GM19324 (cell line): ENCODE measurements around the gene SYNCRIP.
"Not testable (repeated sequence)": the region's sequence is repeated elsewhere in the genome, so short reads cannot be mapped to it uniquely, and the experiment has no call there.

Experiments
- ATAC-seq: cut with Tn5 transposase; IDR thresholded peaks from one replicate; pipeline ENCODE4 v1.9.1; 2021; ENCODE audit warnings: mild to moderate bottlenecking, moderate library complexity; ENCODE audit not compliant: unreplicated experiment, low FRiP score

The SYNCRIP gene

DNA sequence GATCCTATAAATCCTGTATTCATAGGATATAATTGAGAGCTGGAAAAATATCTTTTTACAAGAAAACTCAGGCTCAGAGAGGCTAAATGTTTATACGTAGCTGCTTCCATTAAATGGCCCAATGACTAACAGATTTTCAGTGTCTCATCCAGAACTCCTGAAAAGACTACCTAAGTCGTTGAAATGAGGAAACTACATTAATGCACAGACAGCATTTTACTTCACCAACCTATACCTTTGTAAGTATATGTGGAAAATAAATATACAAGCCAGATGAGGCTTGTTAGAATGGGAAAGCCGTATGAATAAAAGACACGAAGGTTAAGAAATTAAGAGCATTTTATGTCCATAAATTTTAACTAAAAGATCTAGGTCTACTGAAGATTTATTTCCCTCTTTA, 40.6 kb downstream of the SYNCRIP start:
- ATAC-seq, result no peak

DNA sequence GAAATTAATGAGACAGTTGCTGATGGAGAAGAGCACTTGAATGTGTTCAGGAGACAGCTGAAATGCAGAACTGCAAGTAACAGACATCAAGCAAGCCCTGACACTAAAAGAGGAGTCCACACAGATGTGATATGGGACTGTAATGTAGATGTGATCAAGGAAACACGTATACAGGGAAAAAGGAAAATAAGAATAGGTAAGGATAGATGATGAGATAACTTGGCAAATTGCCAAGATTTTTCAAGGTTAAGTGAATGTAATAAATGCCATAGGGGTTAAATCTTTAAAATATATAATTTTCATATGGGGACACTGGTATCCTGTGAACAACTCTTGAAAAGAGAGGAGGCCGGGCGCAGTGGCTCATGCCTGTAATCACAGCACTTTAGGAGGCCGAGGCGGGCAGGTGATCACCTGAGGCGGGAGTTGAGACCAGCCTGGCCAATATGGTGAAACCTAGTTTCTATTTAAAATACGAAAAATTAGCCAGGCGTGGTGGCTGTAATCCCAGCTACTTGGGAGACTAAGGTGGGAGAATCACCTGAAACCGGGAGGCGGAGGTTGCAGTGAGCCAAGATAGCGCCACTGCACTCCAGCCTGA, 41.9 kb downstream of the SYNCRIP start:
- ATAC-seq, result no peak

DNA sequence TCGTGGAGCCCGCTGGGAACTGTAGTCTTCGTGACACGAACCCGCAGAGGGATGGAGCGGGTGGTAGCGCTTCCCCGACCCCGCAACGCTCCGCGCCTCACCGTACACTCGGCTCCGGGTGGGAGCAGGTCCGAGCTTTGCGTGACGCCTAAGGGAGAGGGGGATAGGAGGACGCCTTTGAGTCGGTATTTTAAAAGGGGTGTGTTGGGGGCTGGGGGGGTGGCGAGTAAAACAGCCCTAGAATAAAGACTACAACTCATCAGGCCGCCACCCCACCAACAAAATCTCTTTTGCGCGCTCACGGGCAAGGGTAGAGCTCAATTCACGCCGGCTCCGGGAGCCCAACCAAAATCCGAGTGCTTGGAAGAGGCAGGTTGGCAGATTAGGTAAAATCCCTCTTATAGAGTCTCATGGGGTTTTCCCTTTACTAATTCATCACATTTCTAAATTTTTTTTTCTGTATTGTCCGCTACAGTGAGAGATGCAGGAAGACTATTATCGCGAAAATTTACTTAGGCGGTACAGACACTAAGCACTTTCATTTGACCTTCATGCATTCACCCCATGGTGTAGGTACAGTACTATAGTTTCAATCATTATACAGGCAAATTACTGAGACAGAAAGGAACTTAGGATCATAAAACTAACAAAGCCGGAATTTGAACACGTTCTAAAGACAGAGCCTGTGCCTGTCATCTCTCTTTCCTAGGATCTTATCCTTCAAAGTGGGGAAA, 48.3 kb downstream of the SYNCRIP start:
- peak; percentile 9 for ATAC-seq

DNA sequence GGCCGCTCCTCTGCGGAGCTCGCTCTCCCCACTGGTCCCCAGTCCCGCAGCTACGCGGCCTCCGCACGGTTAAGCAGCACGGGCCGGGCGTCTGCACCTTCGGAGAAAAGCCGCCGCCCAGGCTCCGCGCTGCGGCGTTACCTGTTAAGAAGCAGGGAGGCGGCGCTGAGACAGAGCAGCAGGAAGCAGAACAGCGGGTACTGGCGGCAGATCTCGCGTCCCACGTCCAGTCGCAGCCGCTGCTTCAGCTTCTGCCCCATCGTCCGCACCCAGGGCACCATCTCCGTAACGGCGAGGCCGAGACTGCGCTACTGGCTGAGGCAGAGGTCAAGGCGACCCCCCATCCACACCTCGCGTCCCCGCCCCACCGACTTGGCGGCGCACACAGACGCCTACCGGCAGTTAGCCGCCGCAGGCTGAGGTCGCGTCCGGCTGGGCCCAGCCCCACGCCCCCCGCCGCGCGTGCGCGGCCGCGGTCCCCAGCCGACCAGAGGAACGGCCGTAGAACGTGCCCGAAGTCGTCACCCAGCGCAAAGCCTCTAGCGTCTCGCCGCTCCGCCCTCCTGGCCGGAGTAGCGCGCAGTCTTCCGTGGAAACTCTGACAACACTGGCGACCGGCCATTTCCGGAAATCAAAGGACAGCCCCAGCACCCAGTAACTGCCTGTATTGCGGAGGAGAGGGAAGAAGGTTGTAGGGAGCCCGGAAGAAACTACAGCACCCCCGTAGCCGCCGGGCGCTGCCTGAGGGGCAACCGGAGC, 49.1 kb downstream of the SYNCRIP start, which contains the start of gene SNX14:
Gene SNX14, minus strand, starts transcription at position 421 of the 759 bp plus-strand sequence. Its CDS starts 140 bp downstream, at position 281.
- ATAC-seq, result peak; percentile 94

DNA sequence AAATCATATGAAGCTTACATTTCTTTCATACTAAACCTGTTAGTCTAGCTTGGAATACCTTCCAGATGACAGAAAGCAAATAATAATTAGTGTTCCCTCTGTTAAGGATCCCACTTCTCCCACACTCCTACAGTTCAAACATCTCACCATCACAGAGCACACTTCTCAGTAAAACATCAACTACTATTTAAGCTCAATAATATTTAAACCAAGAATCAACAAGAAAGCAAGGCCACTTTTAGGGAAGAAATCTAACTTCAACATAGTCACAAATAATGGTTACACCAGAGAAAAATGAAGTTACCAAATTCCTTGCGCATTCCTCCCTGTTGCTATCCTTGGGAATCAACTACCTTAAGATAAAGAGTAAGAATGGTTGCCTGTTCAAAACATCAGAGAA, 50.7 kb downstream of the SYNCRIP start:
- no peak for ATAC-seq

DNA sequence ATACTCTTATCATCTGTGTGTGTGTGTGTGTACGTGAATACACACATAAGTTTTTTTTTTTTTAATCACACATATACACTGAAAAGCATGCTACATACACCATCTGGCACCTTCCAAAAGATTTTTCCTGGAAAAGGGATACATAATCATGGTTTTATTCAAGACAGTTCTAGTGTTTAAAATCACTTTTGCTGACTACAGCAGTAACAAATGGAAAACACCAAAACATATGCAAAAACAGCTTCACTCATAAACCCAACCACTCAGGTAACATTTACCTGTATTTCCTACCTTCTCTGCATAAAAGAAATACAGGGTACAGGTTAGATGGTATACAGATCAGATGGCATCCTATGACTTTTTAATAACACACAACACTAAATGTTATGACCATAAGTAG, 51.5 kb downstream of the SYNCRIP start:
- ATAC-seq, result no peak

DNA sequence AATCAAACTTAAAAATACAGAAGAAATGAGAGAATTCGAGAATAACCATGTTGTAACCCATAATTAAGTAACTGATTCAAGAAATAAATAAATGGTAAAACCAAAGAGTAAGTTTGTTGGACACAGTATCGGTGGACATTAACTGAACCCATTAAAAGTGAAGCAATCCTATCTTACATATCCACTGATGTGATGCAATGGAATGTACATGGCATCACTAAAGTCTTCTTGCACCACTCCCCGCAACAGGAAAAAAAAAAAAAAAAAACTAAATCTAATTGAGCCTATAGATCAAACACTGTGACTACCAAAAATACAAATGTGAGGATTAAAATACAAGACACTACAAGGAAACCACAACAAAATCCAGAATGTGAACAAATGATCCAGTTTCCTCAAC, 56.9 kb downstream of the SYNCRIP start:
- ATAC-seq, result no peak

DNA sequence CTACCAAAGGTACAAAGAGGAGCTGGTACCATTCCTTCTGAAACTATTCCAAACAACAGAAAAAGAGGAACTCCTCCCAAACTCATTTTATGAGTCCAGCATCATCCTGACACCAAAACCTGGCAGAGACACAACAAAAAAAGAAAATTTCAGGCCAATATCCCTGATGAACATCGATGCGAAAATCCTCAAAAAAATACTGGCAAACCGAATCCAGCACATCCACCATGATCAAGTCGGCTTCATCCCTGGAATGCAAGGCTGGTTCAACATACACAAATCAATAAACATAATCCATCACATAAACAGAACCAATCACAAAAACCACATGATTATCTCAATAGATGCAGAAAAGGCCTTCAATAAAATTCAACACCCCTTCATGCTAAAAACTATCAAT, 59.9 kb downstream of the SYNCRIP start:
- ATAC-seq, result not testable (repeated sequence)

DNA sequence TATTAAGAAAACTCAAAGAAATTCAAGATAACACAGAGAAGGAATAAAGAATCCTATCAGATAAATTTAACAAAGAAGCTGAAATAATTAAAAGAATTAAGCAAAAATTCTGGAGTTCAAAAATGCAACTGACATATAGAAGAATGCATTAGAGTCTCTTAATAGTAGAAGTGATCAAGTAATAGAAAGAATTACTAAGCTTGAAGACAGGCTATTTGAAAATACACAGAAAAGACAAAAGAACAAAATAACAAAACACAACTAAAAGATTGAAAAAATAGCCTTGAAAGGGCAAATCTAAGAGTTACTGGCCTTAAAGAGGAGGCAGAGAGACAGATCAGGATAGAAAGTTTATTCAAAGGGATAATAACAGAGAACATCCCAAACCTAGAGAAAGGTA, 61.1 kb downstream of the SYNCRIP start:
- no peak for ATAC-seq

DNA sequence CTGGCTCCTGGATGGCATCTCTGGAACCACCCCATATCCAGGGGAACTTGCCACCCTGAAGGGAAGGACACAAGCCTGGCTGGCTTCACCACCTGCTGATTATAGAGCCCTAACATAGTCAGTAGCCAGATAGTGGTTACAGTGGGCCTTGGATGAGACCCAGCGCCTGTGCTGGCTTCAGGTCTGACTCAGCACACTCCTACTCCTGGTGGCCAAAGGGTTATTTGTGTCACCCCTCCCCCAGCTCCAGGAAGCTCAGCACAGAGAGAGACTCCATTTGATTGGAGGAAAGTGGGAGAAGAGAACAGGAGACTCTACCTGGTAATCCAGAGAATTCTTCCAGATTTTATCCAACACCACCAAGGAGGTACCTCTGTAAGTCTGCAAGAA, 61.8 kb downstream of the SYNCRIP start:
- no peak for ATAC-seq

DNA sequence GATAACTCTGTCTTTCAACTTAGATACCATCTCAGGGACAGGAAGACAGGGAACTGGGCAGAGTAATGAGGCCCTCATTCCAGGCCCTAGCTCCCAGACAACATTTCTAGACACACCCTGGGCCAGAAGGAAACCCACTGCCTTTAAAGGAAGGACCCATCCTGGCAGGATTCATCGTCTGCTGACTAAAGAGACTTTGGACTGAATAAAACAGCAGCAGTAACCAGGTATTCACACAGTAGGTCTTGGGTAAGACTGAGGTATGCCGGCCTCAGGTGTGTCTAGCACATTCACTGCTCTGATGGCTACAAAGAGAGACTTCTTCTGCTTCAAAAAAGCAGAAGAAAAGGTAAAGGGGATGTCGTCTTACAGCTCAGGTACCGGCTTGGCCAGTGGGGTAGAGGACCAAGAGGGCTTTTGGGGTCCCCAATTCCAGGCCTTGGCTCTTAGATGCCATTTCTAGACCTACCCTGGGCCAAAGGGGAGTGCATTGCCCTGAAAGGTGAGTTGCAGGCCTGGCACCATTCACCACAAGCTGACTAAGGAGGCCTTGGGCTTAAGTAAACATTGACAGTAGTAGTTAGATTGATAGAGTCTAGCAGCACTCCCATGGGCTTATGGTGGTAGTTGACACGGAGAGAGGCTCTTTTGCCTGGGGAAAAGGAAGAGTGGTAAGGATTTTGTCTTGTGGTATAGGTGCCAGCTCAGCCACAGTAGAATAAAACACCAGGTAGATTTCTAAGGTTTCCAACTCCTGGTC, 62.4 kb downstream of the SYNCRIP start:
- no peak for ATAC-seq

DNA sequence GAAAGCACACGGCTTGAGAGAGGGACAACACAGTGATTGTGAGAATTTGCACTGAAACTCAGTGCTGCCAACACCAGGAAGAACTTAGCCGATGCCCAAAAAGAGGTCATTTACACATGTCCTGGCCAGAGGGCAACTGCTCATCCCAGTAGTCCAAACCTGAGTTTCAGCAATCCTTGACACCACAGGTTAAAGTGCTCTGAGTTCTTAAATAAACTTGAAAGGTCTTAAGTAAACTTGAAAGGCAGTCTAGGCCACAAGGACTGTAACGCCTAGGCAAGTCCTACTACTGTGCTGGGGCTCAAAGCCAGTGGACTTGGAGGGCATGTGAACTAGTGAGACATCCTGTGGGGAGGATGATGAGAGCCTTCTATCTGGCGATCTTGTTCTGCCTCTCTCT, 63.1 kb downstream of the SYNCRIP start:
- no peak for ATAC-seq

DNA sequence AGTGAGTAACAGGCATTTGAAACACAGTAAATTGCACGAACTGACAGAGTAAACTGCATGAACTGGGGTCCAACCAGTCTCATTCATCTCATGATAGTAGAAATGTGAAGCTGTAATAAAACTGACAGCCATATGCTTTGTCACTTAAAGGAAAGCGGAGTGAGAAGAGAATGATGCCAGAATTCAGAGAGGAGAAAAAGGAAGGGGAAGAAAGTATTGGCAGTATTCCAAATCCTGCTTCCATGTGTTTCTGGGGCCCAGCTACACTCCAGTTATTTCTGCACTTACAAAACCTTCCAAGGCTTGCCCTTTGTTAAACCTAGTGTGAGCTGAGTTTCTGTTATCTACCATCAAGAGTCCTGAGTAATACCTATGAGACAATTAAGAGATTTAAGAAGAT, 66.2 kb downstream of the SYNCRIP start:
- no peak for ATAC-seq

DNA sequence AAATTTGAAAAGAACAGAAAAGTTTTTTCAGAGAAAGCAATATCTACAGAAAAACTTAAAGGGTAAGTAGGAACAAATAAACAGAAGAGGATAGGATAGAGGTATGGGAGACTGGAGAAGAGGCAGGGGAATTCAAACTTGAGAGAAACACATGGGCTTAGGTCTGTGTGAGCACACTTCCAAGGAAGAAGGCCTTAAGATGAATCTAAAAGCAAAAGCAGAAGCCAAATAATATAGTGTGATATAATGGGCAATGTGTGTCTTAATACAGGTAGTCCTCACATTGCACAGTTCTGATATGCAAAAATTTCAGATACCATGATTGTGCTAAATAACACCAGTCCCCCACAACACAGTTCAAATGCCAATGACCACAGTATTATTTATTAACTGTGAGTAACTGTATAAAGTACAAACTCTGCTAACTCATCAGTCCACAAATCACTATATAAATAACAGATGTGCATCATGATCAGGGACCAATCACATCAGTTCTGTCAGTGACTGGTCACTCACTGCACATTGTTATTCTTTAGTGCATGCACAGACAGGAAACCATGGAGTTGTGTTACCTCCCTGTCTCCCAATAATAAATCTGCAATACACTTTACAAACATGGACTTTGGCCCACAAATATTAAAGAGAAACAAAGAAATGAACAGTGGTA, 67.6 kb downstream of the SYNCRIP start:
- peak; percentile 51 for ATAC-seq

DNA sequence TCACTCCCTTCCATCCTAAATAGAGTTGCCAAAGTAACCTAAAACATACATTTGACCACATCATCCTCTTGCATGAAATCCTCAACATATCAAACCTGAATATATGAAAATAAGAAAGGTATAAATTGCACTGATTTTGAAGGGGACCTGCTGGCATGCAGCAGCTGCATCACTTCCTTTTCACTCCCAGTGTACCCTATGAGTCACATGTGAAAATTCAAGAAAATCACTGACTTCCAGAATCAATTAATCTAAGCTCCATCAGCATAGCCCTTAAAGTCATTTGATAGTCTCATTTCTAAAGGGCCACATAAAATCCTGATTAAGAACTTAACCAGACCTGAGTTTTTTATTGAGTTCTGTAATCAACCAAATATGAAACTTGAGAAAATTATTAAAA, 73.4 kb downstream of the SYNCRIP start:
- ATAC-seq, result no peak

DNA sequence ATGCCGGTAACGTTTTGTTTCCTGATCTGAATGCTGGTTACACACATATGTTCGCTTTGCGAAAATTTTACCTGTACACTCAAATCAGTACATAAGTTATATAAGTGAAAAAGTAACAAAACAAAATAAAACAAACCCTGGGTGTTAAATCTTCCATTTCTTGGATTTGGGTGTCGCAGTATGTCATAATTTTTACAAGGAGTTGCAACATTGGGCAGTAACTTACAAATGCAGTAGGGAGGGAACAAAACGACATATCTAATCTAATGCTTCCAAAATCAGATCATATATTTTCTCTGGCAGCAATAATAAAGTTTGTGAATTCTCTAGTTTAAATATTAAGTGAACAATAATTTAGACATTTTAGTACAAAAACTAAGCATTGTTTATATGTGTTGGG, 74.3 kb downstream of the SYNCRIP start:
- ATAC-seq, result no peak

DNA sequence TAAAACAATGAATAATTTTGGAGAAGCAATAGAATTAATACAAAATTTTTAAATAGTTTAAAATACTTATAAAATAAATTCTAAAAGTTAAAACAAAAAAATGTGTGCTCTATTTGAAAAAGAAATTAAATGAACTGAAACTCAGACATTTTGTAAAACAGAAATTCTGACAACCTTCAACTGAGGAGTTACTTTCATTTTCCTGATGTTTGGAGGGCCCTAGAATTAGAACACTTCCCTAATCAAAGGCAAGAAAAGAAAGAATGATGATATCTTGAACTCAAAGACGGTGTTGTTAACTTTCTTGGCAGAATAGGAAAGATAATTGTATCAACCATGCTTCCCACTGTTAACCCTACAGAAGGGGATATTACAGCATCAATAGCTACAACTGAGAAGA, 77.0 kb downstream of the SYNCRIP start:
- ATAC-seq, result no peak

DNA sequence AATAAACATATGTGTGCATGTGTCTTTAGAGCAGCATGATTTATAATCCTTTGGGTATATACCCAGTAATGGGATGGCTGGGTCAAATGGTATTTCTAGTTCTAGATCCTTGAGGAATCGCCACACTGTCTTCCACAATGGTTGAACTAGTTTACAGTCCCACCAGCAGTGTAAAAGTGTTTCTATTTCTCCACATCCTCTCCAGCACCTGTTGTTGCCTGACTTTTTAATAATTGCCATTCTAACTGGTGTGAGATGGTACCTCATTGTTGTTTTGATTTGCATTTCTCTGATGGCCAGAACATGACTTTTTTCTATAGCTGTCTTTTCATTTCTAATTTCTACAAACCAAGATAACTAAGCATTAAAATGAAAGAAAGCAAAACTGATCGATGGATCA, 78.5 kb downstream of the SYNCRIP start:
- ATAC-seq, result not testable (repeated sequence)
